ENCODE measurements around the gene C19orf38. TPM values are rescaled to one million over a fixed set of nuclear protein-coding genes. Genes with fewer than 3 reads are reported as not detected.

Gene C19orf38
- total RNA-seq, 1 experiment from 2014 or later = 0.30 TPM

DNA sequence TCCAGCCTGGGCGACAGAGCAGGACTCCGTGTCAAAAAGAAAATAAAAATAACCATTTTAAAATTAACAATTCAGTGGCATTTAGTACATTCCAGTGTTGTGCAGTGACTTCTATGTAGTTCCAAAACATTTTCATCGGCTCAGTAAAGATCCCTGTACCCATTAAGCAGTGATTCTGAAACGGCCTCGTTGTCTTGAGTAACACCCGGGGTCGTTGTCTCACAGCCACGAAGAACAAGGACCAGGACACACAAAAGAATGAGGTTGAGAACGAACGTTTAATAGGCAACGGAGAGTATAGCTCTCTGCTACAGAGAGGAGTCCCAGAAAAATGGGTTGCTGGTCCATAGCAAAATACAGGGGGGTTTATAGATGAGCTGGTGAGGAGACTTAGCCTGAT is 9.8 kb upstream of the C19orf38 start:
- DNase-seq (ENCODE audit: unreplicated experiment) = no peak
- intact Hi-C loops (cut with micrococcal nuclease) = no loop called here
- Mint-ChIP-seq H3K27ac (ENCODE audit: low read depth, unreplicated experiment) (no peak overlapping the region), H3K27me3 (ENCODE audit: insufficient read depth, unreplicated experiment) (no peaks in the 10 kb centered on the region), H3K9me3 (ENCODE audit: unreplicated experiment) (peaks cover 12% of the 10 kb centered on the region), H3K4me1 (ENCODE audit: insufficient read depth, unreplicated experiment) (peaks cover 8% of the 10 kb centered on the region), H3K36me3 (ENCODE audit: insufficient read depth, unreplicated experiment) (peaks cover 18% of the 10 kb centered on the region), H3K4me3 (ENCODE audit: unreplicated experiment) (no peak overlapping the region)
- ChIA-PET CTCF (interaction anchor here (0.9 to 7.4 kb wide), 2 partner anchors 27 to 32 kb away, joined by 3 to 62 read pairs; no protein-coding TSS in a partner anchor), POLR2A (no interaction called here)
- TF ChIP-seq, protein P1, sequence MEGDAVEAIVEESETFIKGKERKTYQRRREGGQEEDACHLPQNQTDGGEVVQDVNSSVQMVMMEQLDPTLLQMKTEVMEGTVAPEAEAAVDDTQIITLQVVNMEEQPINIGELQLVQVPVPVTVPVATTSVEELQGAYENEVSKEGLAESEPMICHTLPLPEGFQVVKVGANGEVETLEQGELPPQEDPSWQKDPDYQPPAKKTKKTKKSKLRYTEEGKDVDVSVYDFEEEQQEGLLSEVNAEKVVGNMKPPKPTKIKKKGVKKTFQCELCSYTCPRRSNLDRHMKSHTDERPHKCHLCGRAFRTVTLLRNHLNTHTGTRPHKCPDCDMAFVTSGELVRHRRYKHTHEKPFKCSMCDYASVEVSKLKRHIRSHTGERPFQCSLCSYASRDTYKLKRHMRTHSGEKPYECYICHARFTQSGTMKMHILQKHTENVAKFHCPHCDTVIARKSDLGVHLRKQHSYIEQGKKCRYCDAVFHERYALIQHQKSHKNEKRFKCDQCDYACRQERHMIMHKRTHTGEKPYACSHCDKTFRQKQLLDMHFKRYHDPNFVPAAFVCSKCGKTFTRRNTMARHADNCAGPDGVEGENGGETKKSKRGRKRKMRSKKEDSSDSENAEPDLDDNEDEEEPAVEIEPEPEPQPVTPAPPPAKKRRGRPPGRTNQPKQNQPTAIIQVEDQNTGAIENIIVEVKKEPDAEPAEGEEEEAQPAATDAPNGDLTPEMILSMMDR (IDR thresholded peaks at IDR 0.05; ENCODE audit: unreplicated experiment) = no peak
- no TSS peak for BruUV-seq (replicated peaks)

DNA sequence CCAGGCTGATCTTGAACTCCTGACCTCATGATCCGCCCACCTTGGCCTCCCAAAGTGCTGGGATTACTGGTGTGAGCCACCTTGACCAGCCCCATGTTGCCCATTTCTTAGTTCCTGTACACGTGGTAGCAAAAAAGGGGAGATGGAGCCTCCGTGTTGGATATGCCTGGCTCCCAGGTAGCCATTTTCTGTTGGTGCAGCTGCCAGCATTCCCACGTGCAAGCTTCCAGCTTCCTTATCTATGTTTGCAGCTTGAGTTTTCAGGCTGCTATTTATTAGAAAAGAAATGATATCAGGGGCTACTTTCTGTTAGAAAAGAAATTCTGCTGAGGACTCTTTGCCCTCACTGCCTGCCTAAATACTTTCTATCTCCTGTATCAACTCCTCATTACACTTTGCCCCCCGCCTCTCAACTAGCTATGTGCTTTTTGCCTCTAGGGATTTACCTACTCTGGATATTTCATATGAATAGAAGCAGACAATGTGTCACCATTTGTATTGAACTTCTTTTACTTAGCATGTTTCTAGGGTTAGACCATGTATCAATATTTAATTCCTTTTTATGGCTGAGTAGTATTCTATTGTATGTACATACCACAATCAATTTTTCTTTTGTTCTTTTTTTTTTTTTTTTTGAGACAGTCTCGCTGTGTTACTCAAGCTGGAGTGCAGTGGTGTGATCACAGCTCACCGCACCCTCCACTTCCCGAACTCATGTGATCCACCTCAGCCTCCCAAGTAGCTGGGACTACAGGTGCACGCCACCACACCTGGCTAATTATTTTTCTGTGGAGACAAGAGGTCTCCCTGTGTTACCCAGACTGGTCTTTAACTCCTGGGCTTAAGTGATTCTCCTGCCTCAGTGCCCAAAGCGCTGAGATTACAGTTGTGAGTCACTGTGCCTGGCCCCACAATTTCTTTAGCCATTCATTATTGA is 8.8 kb upstream of the C19orf38 start:
- CTCF ChIA-PET = interaction anchor here (0.6 to 7.4 kb wide), 6 partner anchors 25 to 618 kb away, joined by 3 to 62 read pairs (median 3); partner anchors contain the start of gene DNM2

DNA sequence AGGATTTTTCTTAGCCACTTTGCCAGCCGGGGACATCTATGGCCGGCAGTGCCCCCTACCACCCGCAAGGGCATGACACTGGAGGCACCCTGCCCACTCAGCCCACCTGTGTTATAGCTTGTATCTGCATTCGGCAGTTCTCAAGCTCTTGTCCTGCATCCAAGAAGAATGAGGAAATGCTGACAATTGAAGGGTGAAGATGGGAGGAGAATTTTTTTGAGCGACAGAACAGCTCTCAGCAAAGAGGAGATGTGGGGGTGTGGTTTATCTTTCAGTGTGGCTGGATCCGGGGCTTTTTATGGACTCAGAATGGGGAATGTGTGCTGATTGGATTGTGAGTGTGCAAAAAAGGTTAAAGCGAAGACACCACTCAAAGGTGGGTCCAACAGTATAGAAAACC is 5.4 kb upstream of the C19orf38 start:
- intact Hi-C loops (cut with micrococcal nuclease) = no loop called here
- Mint-ChIP-seq H3K27me3 (ENCODE audit: insufficient read depth, unreplicated experiment) (no peaks in the 10 kb centered on the region), H3K27ac (ENCODE audit: low read depth, unreplicated experiment) (no peak overlapping the region), H3K4me1 (ENCODE audit: insufficient read depth, unreplicated experiment) (no peaks in the 10 kb centered on the region), H3K9me3 (ENCODE audit: unreplicated experiment) (peaks cover 7% of the 10 kb centered on the region), H3K4me3 (ENCODE audit: unreplicated experiment) (no peak overlapping the region), H3K36me3 (ENCODE audit: insufficient read depth, unreplicated experiment) (no peaks in the 10 kb centered on the region)
- ChIA-PET POLR2A (interaction anchor here (1.0 kb wide), 1 partner anchor 277 kb away, joined by 3 read pairs; the partner anchor contains the start of gene KRI1), CTCF (interaction anchor here (1.0 to 1.1 kb wide), 2 partner anchors 16 to 28 kb away, joined by 3 to 4 read pairs; no protein-coding TSS in a partner anchor)
- no peak for DNase-seq (ENCODE audit: unreplicated experiment)
- TF ChIP-seq, protein P1 (IDR thresholded peaks at IDR 0.05; ENCODE audit: unreplicated experiment) = no peak
- BruUV-seq (replicated peaks) = no TSS peak

More for the DNA sequence above, 8.8 kb upstream of the C19orf38 start:
- no peak for DNase-seq (ENCODE audit: unreplicated experiment)
- BruUV-seq (replicated peaks) = no TSS peak
- H3K4me1 Mint-ChIP-seq (ENCODE audit: insufficient read depth, unreplicated experiment) = peaks cover 8% of the 10 kb centered on the region
- H3K9me3 Mint-ChIP-seq (ENCODE audit: unreplicated experiment) = peaks cover 12% of the 10 kb centered on the region
- no peak overlapping the region for H3K27ac Mint-ChIP-seq (ENCODE audit: low read depth, unreplicated experiment)
- no peak overlapping the region for H3K4me3 Mint-ChIP-seq (ENCODE audit: unreplicated experiment)
- POLR2A ChIA-PET = interaction anchor here (0.7 kb wide), 1 partner anchor 51 kb away, joined by 4 read pairs; no protein-coding TSS in a partner anchor
- H3K36me3 Mint-ChIP-seq (ENCODE audit: insufficient read depth, unreplicated experiment) = peaks cover 13% of the 10 kb centered on the region
- H3K27me3 Mint-ChIP-seq (ENCODE audit: insufficient read depth, unreplicated experiment) = no peaks in the 10 kb centered on the region
- intact Hi-C loops (cut with micrococcal nuclease) = no loop called here
- TF ChIP-seq, protein P1 (IDR thresholded peaks at IDR 0.05; ENCODE audit: unreplicated experiment) = no peak

DNA sequence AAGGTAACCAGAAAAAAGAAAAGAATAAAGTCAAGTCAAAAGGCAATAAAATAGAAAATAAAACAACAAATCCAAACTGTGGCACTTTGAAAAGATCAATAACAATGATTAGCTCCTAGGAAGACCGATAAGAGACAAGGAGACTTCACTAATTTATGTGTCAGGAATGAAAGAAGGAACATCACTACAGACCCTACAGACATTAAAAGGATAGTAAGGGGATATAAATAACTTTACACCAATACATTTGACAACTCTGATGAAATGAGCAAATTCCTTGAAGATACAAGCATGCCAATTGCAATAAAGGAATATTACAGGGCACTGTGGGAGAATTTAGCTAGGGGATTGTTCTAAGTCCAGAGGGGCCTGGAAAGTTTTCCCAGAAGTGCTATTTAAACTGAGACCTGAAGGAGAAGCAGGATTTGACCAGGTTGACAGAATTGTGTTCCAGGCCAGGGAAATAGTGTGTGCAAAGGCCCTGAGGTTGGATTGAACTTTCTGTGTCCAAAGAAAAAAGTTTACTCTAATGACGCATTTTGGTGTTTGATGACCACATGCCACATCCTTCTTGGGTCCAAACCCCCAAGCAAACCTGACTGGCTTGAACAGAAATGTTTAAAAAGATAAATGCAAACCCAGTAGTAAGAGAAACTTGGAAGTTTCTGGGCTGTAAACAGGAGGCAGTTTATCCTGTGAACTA is 1.6 kb upstream of the C19orf38 start:
- Mint-ChIP-seq H3K27ac (ENCODE audit: low read depth, unreplicated experiment) (no peak overlapping the region), H3K4me3 (ENCODE audit: unreplicated experiment) (no peak overlapping the region), H3K27me3 (ENCODE audit: insufficient read depth, unreplicated experiment) (no peaks in the 10 kb centered on the region), H3K4me1 (ENCODE audit: insufficient read depth, unreplicated experiment) (no peaks in the 10 kb centered on the region), H3K36me3 (ENCODE audit: insufficient read depth, unreplicated experiment) (no peaks in the 10 kb centered on the region), H3K9me3 (ENCODE audit: unreplicated experiment) (no peaks in the 10 kb centered on the region)
- ChIA-PET POLR2A (interaction anchor here (1.1 kb wide), 1 partner anchor 8 kb away, joined by 3 read pairs; no protein-coding TSS in a partner anchor), CTCF (interaction anchor here (0.6 to 1.8 kb wide), 3 partner anchors 10 to 60 kb away, joined by 3 to 11 read pairs (median 4); partner anchors contain the start of gene TMED1)
- intact Hi-C loops (cut with micrococcal nuclease) = no loop called here
- TF ChIP-seq, protein P1 (IDR thresholded peaks at IDR 0.05; ENCODE audit: unreplicated experiment) = no peak
- no peak for DNase-seq (ENCODE audit: unreplicated experiment)
- BruUV-seq (replicated peaks) = no TSS peak
